Loucy (cell line): ENCODE measurements around the gene CCDC81.

ENCODE experiments used
- H2AFZ ChIP-seq: fragments of 200-600 bp; sonication (generic); 2 replicates; pipeline ENCODE4 v1.6.0; 2016; ENCODE audit warnings: antibody characterized with exemption, mild to moderate bottlenecking, low read length, moderate library complexity
- H3F3A ChIP-seq: fragments of 200-600 bp; 2 replicates; pipeline ENCODE4 v1.6.0; 2016; ENCODE audit warnings: antibody characterized with exemption, low read depth, mild to moderate bottlenecking
- H3K27me3 ChIP-seq: fragments of 200-600 bp; sonication (generic); 2 replicates; pipeline ENCODE4 v1.6.1; 2014; ENCODE audit warnings: low read length, mild to moderate bottlenecking; ENCODE audit not compliant: insufficient read depth, poor library complexity, severe bottlenecking
- H3K36me3 ChIP-seq: fragments of 200-600 bp; sonication (generic); 2 replicates; pipeline ENCODE4 v1.6.1; 2016; ENCODE audit warnings: low read length; ENCODE audit not compliant: insufficient read depth
- H3K4me1 ChIP-seq: fragments of 200-600 bp; sonication (generic); 2 replicates; pipeline ENCODE4 v1.5.1; 2014; ENCODE audit warnings: low read length, mild to moderate bottlenecking; ENCODE audit not compliant: insufficient read depth, poor library complexity, severe bottlenecking
- H3K4me2 ChIP-seq: fragments of 200-600 bp; sonication (generic); 2 replicates; pipeline ENCODE4 v1.6.0; 2014; ENCODE audit warnings: antibody characterized with exemption, low read length, low read depth, mild to moderate bottlenecking; ENCODE audit not compliant: poor library complexity, severe bottlenecking
- H3K4me3 ChIP-seq: fragments of 200-600 bp; sonication (generic); 2 replicates; pipeline ENCODE4 v1.5.1; 2014; ENCODE audit warnings: low read length, mild to moderate bottlenecking, mixed read lengths; ENCODE audit not compliant: poor library complexity, severe bottlenecking
- H3K79me2 ChIP-seq: fragments of 200-600 bp; sonication (generic); 2 replicates; pipeline ENCODE4 v1.6.1; 2014; ENCODE audit warnings: low read length; ENCODE audit not compliant: insufficient read depth
- H3K9ac ChIP-seq: fragments of 200-600 bp; sonication (generic); 2 replicates; pipeline ENCODE4 v1.6.0; 2014; ENCODE audit warnings: mild to moderate bottlenecking, low read depth, low read length, moderate library complexity; ENCODE audit not compliant: poor library complexity, severe bottlenecking
- H3K9me2 ChIP-seq: fragments of 200-600 bp; sonication (generic); replicated peaks from 2 replicates; pipeline ENCODE4 v1.6.1; 2016; ENCODE audit warnings: low read depth, low read length, mixed read lengths
- H3K9me3 ChIP-seq: fragments of 200-600 bp; sonication (generic); 2 replicates; pipeline ENCODE4 v1.6.1; 2014; ENCODE audit warnings: mild to moderate bottlenecking, antibody characterized with exemption, low read length, low read depth; ENCODE audit not compliant: insufficient read depth
- H4K20me1 ChIP-seq: fragments of 200-600 bp; sonication (generic); 2 replicates; pipeline ENCODE4 v1.6.0; 2014; ENCODE audit warnings: antibody characterized with exemption, low read length, mild to moderate bottlenecking; ENCODE audit not compliant: insufficient read depth, poor library complexity, severe bottlenecking
- CTCF ChIP-seq: fragments of 200-600 bp; sonication (generic); conservative IDR thresholded peaks from 2 replicates; pipeline ENCODE4 v1.5.1; 2014; ENCODE audit warnings: mild to moderate bottlenecking, antibody characterized with exemption, low read length
- EZH2phosphoT487 ChIP-seq: fragments of 200-600 bp; IDR thresholded peaks from 2 replicates; pipeline ENCODE4 v1.6.1; 2018; ENCODE audit warnings: antibody characterized with exemption, mild to moderate bottlenecking, moderate library complexity, borderline replicate concordance

The CCDC81 gene

GRCh38 chr11:86440843-86441242 lies 66.2 kb downstream of the CCDC81 start:
- H2AFZ ChIP-seq = no peak overlapping the region

GRCh38 chr11:86442420-86442819 lies 67.7 kb downstream of the CCDC81 start:
- H3K36me3 ChIP-seq = no peaks in the 10 kb centered on the region
- no peak for TF ChIP-seq EZH2phosphoT487
- no peak for TF ChIP-seq CTCF
- H3F3A ChIP-seq = no peaks in the 10 kb centered on the region
- H3K4me3 ChIP-seq = no peak overlapping the region
- no peak overlapping the region for H2AFZ ChIP-seq
- no peak overlapping the region for H3K9ac ChIP-seq
- H4K20me1 ChIP-seq = no peaks in the 10 kb centered on the region
- no peak overlapping the region for H3K4me2 ChIP-seq
- H3K4me1 ChIP-seq = peaks cover 15% of the 10 kb centered on the region
- no peaks in the 10 kb centered on the region for H3K79me2 ChIP-seq
- H3K9me3 ChIP-seq = no peaks in the 10 kb centered on the region
- H3K27me3 ChIP-seq = no peaks in the 10 kb centered on the region
- H3K9me2 ChIP-seq = no peaks in the 10 kb centered on the region

More at GRCh38 chr11:86440843-86441242, 66.2 kb downstream of the CCDC81 start:
- Histone ChIP-seq H3K9ac (no peak overlapping the region), H3K27me3 (no peaks in the 10 kb centered on the region), H3K4me2 (no peak overlapping the region), H3K9me2 (no peaks in the 10 kb centered on the region), H3K79me2 (no peaks in the 10 kb centered on the region), H4K20me1 (no peaks in the 10 kb centered on the region), H3F3A (no peaks in the 10 kb centered on the region), H3K4me3 (no peak overlapping the region), H3K9me3 (no peaks in the 10 kb centered on the region), H3K36me3 (no peaks in the 10 kb centered on the region), H3K4me1 (no peaks in the 10 kb centered on the region)
- TF ChIP-seq CTCF (no peak), EZH2phosphoT487 (no peak)

- H3K4me2 ChIP-seq = no peak overlapping the region
- TF ChIP-seq EZH2phosphoT487 = no peak
- no peak for TF ChIP-seq CTCF
- peaks cover 19% of the 10 kb centered on the region for H3K4me1 ChIP-seq
- no peaks in the 10 kb centered on the region for H3F3A ChIP-seq
- H3K79me2 ChIP-seq = no peaks in the 10 kb centered on the region
- H3K9me3 ChIP-seq = no peaks in the 10 kb centered on the region
- no peaks in the 10 kb centered on the region for H3K36me3 ChIP-seq
- no peak overlapping the region for H3K9ac ChIP-seq
- no peaks in the 10 kb centered on the region for H3K9me2 ChIP-seq
- H3K4me3 ChIP-seq = no peak overlapping the region
- no peaks in the 10 kb centered on the region for H3K27me3 ChIP-seq
- H4K20me1 ChIP-seq = no peaks in the 10 kb centered on the region
- no peak overlapping the region for H2AFZ ChIP-seq
These were observed 68.1 kb downstream of the CCDC81 start for GRCh38 chr11:86442827-86443226.
